GM23338 (cell line): ENCODE measurements around the gene MPDU1. TPM values are rescaled to one million over a fixed set of nuclear protein-coding genes. Genes with fewer than 3 reads are reported as not detected.
A peak's percentile ranks its signal among the peaks of the same experiment; 100 is the strongest.

ENCODE experiments used
- ATAC-seq: fragments of 200-7000 bp; cut with Tn5 transposase; 3 replicates; pipeline ENCODE4 v1.9.1; 2020
- DNase-seq: peaks from one replicate; pipeline ENCODE4 v3.0.0-alpha.2; 2015; ENCODE audit warnings: low spot score
- H2AFZ ChIP-seq: fragments of 200-600 bp; sonication (generic); 2 replicates; pipeline ENCODE4 v1.8.0; 2016; ENCODE audit warnings: antibody characterized with exemption, mild to moderate bottlenecking, moderate library complexity
- H3F3A ChIP-seq: fragments of 200-600 bp; sonication (generic); replicated peaks from 2 replicates; pipeline ENCODE4 v1.8.0; 2017; ENCODE audit warnings: antibody characterized with exemption, mixed run types, low read depth
- H3K27ac ChIP-seq: fragments of 200-600 bp; sonication (generic); 2 replicates; pipeline ENCODE4 v1.6.1; 2016; ENCODE audit warnings: low read depth
- H3K27me3 ChIP-seq: fragments of 200-600 bp; sonication (generic); 2 replicates; pipeline ENCODE4 v1.8.0; 2016; ENCODE audit warnings: mild to moderate bottlenecking, mixed run types, moderate library complexity; ENCODE audit not compliant: insufficient read depth
- H3K36me3 ChIP-seq: fragments of 200-600 bp; sonication (generic); 2 replicates; pipeline ENCODE4 v1.8.0; 2016; ENCODE audit warnings: mild to moderate bottlenecking; ENCODE audit not compliant: insufficient read depth
- H3K4me1 ChIP-seq: fragments of 200-600 bp; sonication (generic); 2 replicates; pipeline ENCODE4 v1.8.0; 2016; ENCODE audit warnings: mild to moderate bottlenecking, moderate library complexity; ENCODE audit not compliant: insufficient read depth
- H3K4me2 ChIP-seq: fragments of 200-600 bp; sonication (generic); 2 replicates; pipeline ENCODE4 v1.7.1; 2017; ENCODE audit warnings: mixed run types
- H3K4me3 ChIP-seq: fragments of 200-600 bp; sonication (generic); 2 replicates; pipeline ENCODE4 v1.6.1; 2016; ENCODE audit warnings: mixed run types
- H3K79me2 ChIP-seq: fragments of 200-600 bp; sonication (generic); replicated peaks from 2 replicates; pipeline ENCODE4 v1.8.0; 2017; ENCODE audit warnings: mild to moderate bottlenecking; ENCODE audit not compliant: insufficient read depth
- H3K9me2 ChIP-seq: fragments of 200-600 bp; sonication (generic); 2 replicates; pipeline ENCODE4 v1.8.0; 2017; ENCODE audit not compliant: insufficient read depth
- H4K20me1 ChIP-seq: fragments of 200-600 bp; sonication (generic); replicated peaks from 2 replicates; pipeline ENCODE4 v1.8.0; 2017; ENCODE audit warnings: mild to moderate bottlenecking; ENCODE audit not compliant: insufficient read depth
- H3K27ac Mint-ChIP-seq: 2 replicates; pipeline ENCODE4 v1.8.0; 2020; ENCODE audit warnings: inconsistent platforms, mild to moderate bottlenecking, moderate library complexity, mixed read lengths
- H3K27me3 Mint-ChIP-seq: 3 replicates; pipeline ENCODE4 v1.8.0; 2022; ENCODE audit warnings: low read depth, mild to moderate bottlenecking, moderate library complexity, mixed read lengths, inconsistent platforms; ENCODE audit not compliant: insufficient read depth, poor library complexity
- H3K36me3 Mint-ChIP-seq: 3 replicates; pipeline ENCODE4 v1.8.0; 2021; ENCODE audit warnings: low read depth, mild to moderate bottlenecking, inconsistent platforms, moderate library complexity, mixed read lengths
- H3K4me1 Mint-ChIP-seq: 3 replicates; pipeline ENCODE4 v1.8.0; 2020; ENCODE audit warnings: mild to moderate bottlenecking, inconsistent platforms, mixed read lengths
- H3K4me3 Mint-ChIP-seq: 3 replicates; pipeline ENCODE4 v1.8.0; 2021; ENCODE audit warnings: moderate library complexity, mild to moderate bottlenecking, inconsistent platforms, mixed read lengths
- H3K9me3 Mint-ChIP-seq: 3 replicates; pipeline ENCODE4 v1.8.0; 2020; ENCODE audit warnings: moderate library complexity, mild to moderate bottlenecking, inconsistent platforms, mixed read lengths
- CREB1 ChIP-seq: fragments of 250-450 bp; sonication (Bioruptor Pico); IDR thresholded peaks from 2 replicates; pipeline ENCODE4 v1.5.0; 2020; ENCODE audit warnings: low read depth, mild to moderate bottlenecking, moderate library complexity
- ETS1 ChIP-seq: IDR thresholded peaks from 2 replicates; pipeline ENCODE4 v1.6.1; 2016; ENCODE audit warnings: antibody characterized with exemption
- NANOG ChIP-seq: IDR thresholded peaks from 2 replicates; pipeline ENCODE4 v1.6.1; 2016; ENCODE audit warnings: antibody characterized with exemption, borderline replicate concordance
- ZNF331 ChIP-seq: fragments of 250-450 bp; sonication (Bioruptor Pico); IDR thresholded peaks from 2 replicates; pipeline ENCODE4 v1.5.0; 2020; ENCODE audit warnings: low read depth, mild to moderate bottlenecking, moderate library complexity
- polyA plus RNA-seq: library from polyadenylated mRNA; unstranded; fragments of >200 nt; fragmentation: Nextera tagmentation; extraction: Ambion mirVana; gene quantifications from 2 replicates; pipeline ENCODE4 v1.2.1, GENCODE V29; 2016
- total RNA-seq: library from RNA; depleted of rRNA; stranded (reverse); fragments of >200 nt; shearing (Covaris generic); gene quantifications from 2 replicates; pipeline ENCODE4 v1.2.3, GENCODE V29; 2014
- TF ChIP-seq, protein P1 (sequence below), 2 experiments: fragments of 200-600 bp in 1 of 2; sonication (generic) in 1 of 2; conservative IDR thresholded peaks; 2 replicates each; pipeline versions ENCODE4 v1.5.1 to v1.6.1; 2016 to 2017; ENCODE audit warnings: antibody characterized with exemption in 2 of 2, low read depth in 2 of 2, mild to moderate bottlenecking in 2 of 2, moderate library complexity in 1 of 2

MPDU1 gene
- total and polyA plus RNA-seq, 2 experiments from 2014 or later = 65.1 to 216 TPM

DNA sequence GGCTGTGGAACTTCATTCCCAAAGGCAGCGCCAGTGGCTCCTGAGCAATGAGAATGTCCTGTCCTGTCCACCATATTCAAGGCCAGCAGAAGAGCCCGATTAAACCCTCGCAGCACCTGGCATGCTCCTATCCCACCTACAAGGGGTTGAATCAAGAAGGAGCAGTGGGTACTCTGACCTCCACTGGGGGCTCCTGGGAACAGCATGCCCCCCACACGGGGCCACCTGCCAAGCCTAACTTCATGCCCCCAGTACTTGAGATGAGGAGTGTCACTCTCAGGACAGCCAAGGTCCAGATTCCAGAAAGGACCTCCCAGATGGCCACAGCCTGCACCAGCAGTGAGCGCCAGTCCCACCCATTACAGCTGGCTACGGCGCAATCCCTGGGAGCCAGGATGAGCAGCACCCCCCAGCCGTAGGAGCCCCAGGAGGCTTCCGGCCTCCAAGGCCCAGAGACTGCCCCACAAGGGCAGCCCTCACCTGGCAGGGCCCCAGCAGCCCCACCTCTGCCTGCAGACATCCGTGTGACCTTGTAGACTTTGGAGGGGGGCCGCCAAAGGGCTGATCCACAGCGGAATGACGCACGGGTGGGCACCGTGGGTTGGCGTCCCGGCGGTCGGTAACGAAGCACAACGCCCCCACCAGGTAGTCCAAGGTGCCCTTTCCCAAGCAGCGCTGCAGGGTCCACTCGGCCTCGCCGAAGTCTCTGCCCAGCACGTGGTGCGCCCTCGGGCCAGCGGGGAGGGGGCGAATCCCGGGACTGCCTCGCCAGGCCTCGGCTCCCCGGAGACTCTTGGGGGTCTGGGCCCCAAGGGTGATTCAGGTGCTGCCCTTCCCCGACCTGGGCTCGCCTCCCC lies 1.0 kb upstream of the MPDU1 start:
- Histone ChIP-seq H3K9me2 (no peaks in the 10 kb centered on the region; the same call in 1 of the 2 replicates), H3K79me2 (peaks cover 33% of the 10 kb centered on the region), H3K36me3 (peaks cover 8% of the 10 kb centered on the region), H3K27ac (peak overlapping the region; percentile 97), H3F3A (peaks cover 47% of the 10 kb centered on the region), H3K4me1 (peaks cover 19% of the 10 kb centered on the region), H3K27me3 (no peaks in the 10 kb centered on the region), H3K4me3 (peak overlapping the region; percentile 60), H3K4me2 (peak overlapping the region; percentile 81), H4K20me1 (peaks cover 1% of the 10 kb centered on the region), H2AFZ (no peak overlapping the region)
- Mint-ChIP-seq H3K4me1 (peaks cover 55% of the 10 kb centered on the region), H3K9me3 (peaks cover 5% of the 10 kb centered on the region; the same call in 2 of the 3 replicates), H3K27ac (peak overlapping the region; percentile 100), H3K4me3 (peak overlapping the region; percentile 98), H3K36me3 (peaks cover 64% of the 10 kb centered on the region), H3K27me3 (peaks cover 43% of the 10 kb centered on the region)
- ATAC-seq (peak; percentile 0), DNase-seq (peak; percentile 47)
- no peak for TF ChIP-seq ZNF331 (CRISPR knock-in tag)
- TF ChIP-seq, protein P1, sequence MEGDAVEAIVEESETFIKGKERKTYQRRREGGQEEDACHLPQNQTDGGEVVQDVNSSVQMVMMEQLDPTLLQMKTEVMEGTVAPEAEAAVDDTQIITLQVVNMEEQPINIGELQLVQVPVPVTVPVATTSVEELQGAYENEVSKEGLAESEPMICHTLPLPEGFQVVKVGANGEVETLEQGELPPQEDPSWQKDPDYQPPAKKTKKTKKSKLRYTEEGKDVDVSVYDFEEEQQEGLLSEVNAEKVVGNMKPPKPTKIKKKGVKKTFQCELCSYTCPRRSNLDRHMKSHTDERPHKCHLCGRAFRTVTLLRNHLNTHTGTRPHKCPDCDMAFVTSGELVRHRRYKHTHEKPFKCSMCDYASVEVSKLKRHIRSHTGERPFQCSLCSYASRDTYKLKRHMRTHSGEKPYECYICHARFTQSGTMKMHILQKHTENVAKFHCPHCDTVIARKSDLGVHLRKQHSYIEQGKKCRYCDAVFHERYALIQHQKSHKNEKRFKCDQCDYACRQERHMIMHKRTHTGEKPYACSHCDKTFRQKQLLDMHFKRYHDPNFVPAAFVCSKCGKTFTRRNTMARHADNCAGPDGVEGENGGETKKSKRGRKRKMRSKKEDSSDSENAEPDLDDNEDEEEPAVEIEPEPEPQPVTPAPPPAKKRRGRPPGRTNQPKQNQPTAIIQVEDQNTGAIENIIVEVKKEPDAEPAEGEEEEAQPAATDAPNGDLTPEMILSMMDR (conservative IDR thresholded peaks at IDR 0.05; ENCODE audit: low read depth in 2 of 2) = peak in 1 of 2 experiments; percentile 27; a peak in 1 of 4 replicates

GRCh38 chr17:7586673-7587419 lies 3.2 kb downstream of the MPDU1 start:
- Histone ChIP-seq H3K36me3 (peaks cover 6% of the 10 kb centered on the region; the same call in 1 of the 2 replicates), H3K4me3 (no peak overlapping the region), H2AFZ (no peak overlapping the region), H3K9me2 (no peaks in the 10 kb centered on the region; the same call in 1 of the 2 replicates), H3K27me3 (no peaks in the 10 kb centered on the region), H3F3A (peaks cover 35% of the 10 kb centered on the region), H4K20me1 (no peaks in the 10 kb centered on the region), H3K27ac (no peak overlapping the region), H3K4me1 (peaks cover 28% of the 10 kb centered on the region), H3K79me2 (peaks cover 29% of the 10 kb centered on the region), H3K4me2 (no peak overlapping the region)
- Mint-ChIP-seq H3K27me3 (peaks cover 32% of the 10 kb centered on the region), H3K27ac (0 out of 2 replicates have a peak overlapping the region, but pooled peaks have one; percentile 67), H3K4me1 (peaks cover 49% of the 10 kb centered on the region), H3K36me3 (peaks cover 46% of the 10 kb centered on the region), H3K4me3 (no peak overlapping the region; the same call in 2 of the 3 replicates), H3K9me3 (no peaks in the 10 kb centered on the region)
- DNase-seq (peak; percentile 66), ATAC-seq (no peak)
- TF ChIP-seq ZNF331 (CRISPR knock-in tag) = no peak
- no peak for TF ChIP-seq ETS1
- TF ChIP-seq, protein P1 (conservative IDR thresholded peaks at IDR 0.05; ENCODE audit: low read depth in 2 of 2) = peak; percentile 27 to 65; a peak in 3 of 4 replicates
- TF ChIP-seq CREB1 = no peak
- TF ChIP-seq NANOG = no peak
